GM18867 (cell line): ENCODE measurements around the gene COQ5.
"Not testable (repeated sequence)": the region's sequence is repeated elsewhere in the genome, so short reads cannot be mapped to it uniquely, and the experiment has no call there.

Experiments
- ATAC-seq: cut with Tn5 transposase; IDR thresholded peaks from one replicate; pipeline ENCODE4 v1.9.1; 2021; ENCODE audit warnings: mild to moderate bottlenecking, moderate library complexity; ENCODE audit not compliant: unreplicated experiment

The COQ5 gene

GRCh38 chr12:120529641-120530417 is 871 bp upstream of the COQ5 start:
- no peak for ATAC-seq

GRCh38 chr12:120522568-120522967 is 6.4 kb downstream of the COQ5 start:
- ATAC-seq = no peak

- ATAC-seq = not testable (repeated sequence)
These were observed 9.6 kb downstream of the COQ5 start for GRCh38 chr12:120519324-120519723.

- no peak for ATAC-seq
These were observed 13.5 kb downstream of the COQ5 start for GRCh38 chr12:120515496-120515895.

- ATAC-seq = no peak
These were observed 15.0 kb downstream of the COQ5 start for GRCh38 chr12:120514002-120514401.

GRCh38 chr12:120508537-120508936 is 20.4 kb downstream of the COQ5 start:
- no peak for ATAC-seq

- ATAC-seq = no peak
These were observed 24.4 kb downstream of the COQ5 start for GRCh38 chr12:120504587-120504986.

GRCh38 chr12:120500581-120500980 is 28.4 kb downstream of the COQ5 start:
- ATAC-seq = no peak

- no peak for ATAC-seq
These were observed 30.0 kb downstream of the COQ5 start for GRCh38 chr12:120498870-120499515.

- ATAC-seq = no peak
These were observed 31.3 kb downstream of the COQ5 start for GRCh38 chr12:120497524-120498150.

- ATAC-seq = peak; percentile 5
These were observed 32.3 kb downstream of the COQ5 start for GRCh38 chr12:120496413-120497340.

GRCh38 chr12:120495731-120496412 is 33.1 kb downstream of the COQ5 start, which contains the start of gene DYNLL1:
DYNLL1 (plus strand) TSS chr12:120496113; CDS start chr12:120496422, 309 bp downstream.
- ATAC-seq = peak; percentile 91

- ATAC-seq = peak; percentile 3
These were observed 33.7 kb downstream of the COQ5 start for GRCh38 chr12:120495186-120495730.

- no peak for ATAC-seq
These were observed 38.0 kb downstream of the COQ5 start for GRCh38 chr12:120490833-120491512.

GRCh38 chr12:120490325-120490724 is 38.6 kb downstream of the COQ5 start:
- ATAC-seq = no peak

- no peak for ATAC-seq
These were observed 39.9 kb downstream of the COQ5 start for GRCh38 chr12:120489018-120489417.

- no peak for ATAC-seq
These were observed 40.8 kb downstream of the COQ5 start for GRCh38 chr12:120488057-120488640.

- ATAC-seq = not testable (repeated sequence)
These were observed 41.4 kb downstream of the COQ5 start for GRCh38 chr12:120487552-120487951.
